Esophagus squamous epithelium (tissue), 5 donors: ENCODE data around the gene SLC7A9. TPM values are rescaled to one million over a fixed set of nuclear protein-coding genes. Genes with fewer than 3 reads are reported as not detected.
"Not testable (repeated sequence)": the region's sequence is repeated elsewhere in the genome, so short reads cannot be mapped to it uniquely, and the experiment has no call there.

Source experiments
- DNase-seq: peaks from one replicate; lab custom pipeline; 2025; lab: John Stamatoyannopoulos, UW
- H3K27ac ChIP-seq, 4 donors: fragments of 200-600 bp; sonication (generic); one replicate each; pipeline ENCODE4 v1.5.1; 2016 to 2019; ENCODE audit warnings: mild to moderate bottlenecking in 1 of 4
- H3K27me3 ChIP-seq, 4 donors: fragments of 200-600 bp; sonication (generic); 1 replicate in 3 of 4; 2 replicates in 1 of 4; pipeline versions ENCODE4 v1.5.1 to v1.6.0; 2017 to 2021; ENCODE audit warnings: antibody characterized with exemption in 1 of 4
- H3K36me3 ChIP-seq, 3 donors: fragments of 200-600 bp; sonication (generic); one replicate each; pipeline ENCODE4 v1.5.1; 2016 to 2019
- H3K4me1 ChIP-seq, 3 donors: fragments of 200-600 bp; sonication (generic); one replicate each; pipeline ENCODE4 v1.5.1; 2017 to 2019
- H3K4me3 ChIP-seq, 4 donors: fragments of 200-600 bp; sonication (generic); 1 replicate in 3 of 4; 2 replicates in 1 of 4; pipeline ENCODE4 v1.5.1; 2016 to 2019; ENCODE audit warnings: mild to moderate bottlenecking in 2 of 4, moderate library complexity in 1 of 4
- H3K9me3 ChIP-seq, 3 donors: fragments of 200-600 bp; sonication (generic); one replicate each; pipeline ENCODE4 v1.5.1; 2016 to 2019
- CTCF ChIP-seq, 6 experiments: fragments of 450-650 bp in 4 of 6; fragments of 200-600 bp in 2 of 6; sonication (generic) in 2 of 6; IDR thresholded peaks; one replicate each; pipeline ENCODE4 v1.5.1; 2016 to 2019; ENCODE audit warnings: antibody characterized with exemption in 6 of 6, mild to moderate bottlenecking in 4 of 6, moderate library complexity in 4 of 6
- POLR2A ChIP-seq, 4 donors: fragments of 450-650 bp; IDR thresholded peaks; one replicate each; pipeline ENCODE4 v1.6.1; 2017; ENCODE audit warnings: antibody characterized with exemption in 4 of 4, mild to moderate bottlenecking in 4 of 4, moderate library complexity in 3 of 4
- WGBS, 2 donors: methylation state at CpG; one replicate each; pipeline ENCODE4 v1.1.5; 2018; 5-methylcytosine and 5-hydroxymethylcytosine counted together
- intact Hi-C: fragments of 100-400 bp; cut with DNase I; formaldehyde crosslinking; loops from one replicate; pipeline ENCODE4 v1.15.0; 2022
- total RNA-seq, 4 donors: library from RNA; depleted of rRNA; stranded (reverse); fragments of >200 nt; gene quantifications; one replicate each; pipeline ENCODE4 v1.1.0, GENCODE V29; 2016
- donor health status: DM: yes; HTN: yes; CAD: no.

The SLC7A9 gene
- total RNA-seq, 4 donors from 2014 or later: 0.19 TPM; not detected in 3

DNA sequence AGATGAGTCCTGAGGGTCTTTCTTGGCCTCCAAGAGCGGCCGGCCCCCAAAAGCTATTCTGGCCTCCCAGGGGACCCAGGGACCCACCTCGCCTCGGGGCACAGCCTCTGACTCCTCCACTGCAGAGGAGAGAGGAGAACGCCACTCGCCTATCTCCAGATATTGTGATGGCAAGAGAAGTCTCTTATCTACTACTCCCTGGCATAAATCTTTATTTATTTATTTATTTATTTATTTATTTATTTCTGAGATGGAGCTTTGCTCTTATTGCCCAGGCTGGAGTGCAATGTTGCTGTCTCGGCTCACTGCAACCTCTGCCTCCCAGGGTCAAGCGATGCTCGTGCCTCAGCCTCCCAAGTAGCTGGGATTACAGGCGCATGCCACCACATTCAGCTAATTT lies 11.0 kb downstream of the SLC7A9 start:
- Histone ChIP-seq H3K27me3 (no peaks in the 10 kb centered on the region), H3K9me3 (no peaks in the 10 kb centered on the region), H3K4me3 (no peak overlapping the region), H3K4me1 (no peaks in the 10 kb centered on the region), H3K36me3 (no peaks in the 10 kb centered on the region), H3K27ac (no peak overlapping the region)
- TF ChIP-seq CTCF (IDR thresholded peaks at IDR 0.05) (no peak), POLR2A (IDR thresholded peaks at IDR 0.05) (no peak)
- DNase-seq: no peak
- intact Hi-C loops: no loop called here
- WGBS, 2 donors: 92 to 93% methylated on average over 9 to 10 of the region's 10 CpGs

GRCh38 chr19:32858155-32858554 lies 11.4 kb downstream of the SLC7A9 start:
- Histone ChIP-seq H3K4me3 (no peak overlapping the region), H3K9me3 (no peaks in the 10 kb centered on the region), H3K36me3 (no peaks in the 10 kb centered on the region), H3K27me3 (no peaks in the 10 kb centered on the region), H3K4me1 (no peaks in the 10 kb centered on the region), H3K27ac (no peak overlapping the region)
- WGBS, 2 donors: 70 to 84% methylated on average over 7 to 8 of the region's 13 CpGs
- TF ChIP-seq POLR2A (IDR thresholded peaks at IDR 0.05): no peak
- no peak for TF ChIP-seq CTCF (IDR thresholded peaks at IDR 0.05)
- DNase-seq: no peak
- intact Hi-C loops: no loop called here

- H3K36me3 ChIP-seq: no peaks in the 10 kb centered on the region
- no peak overlapping the region for H3K27ac ChIP-seq
- H3K27me3 ChIP-seq: no peaks in the 10 kb centered on the region
- WGBS, 2 donors: 79 to 82% methylated on average over 5 of the region's 5 CpGs
- no peaks in the 10 kb centered on the region for H3K4me1 ChIP-seq
- intact Hi-C loops: no loop called here
- TF ChIP-seq POLR2A (IDR thresholded peaks at IDR 0.05): no peak
- no peak for TF ChIP-seq CTCF (IDR thresholded peaks at IDR 0.05)
- no peaks in the 10 kb centered on the region for H3K9me3 ChIP-seq
- no peak overlapping the region for H3K4me3 ChIP-seq
- DNase-seq: no peak
These were observed 12.0 kb downstream of the SLC7A9 start for GRCh38 chr19:32857584-32857983.

GRCh38 chr19:32856818-32857217 lies 12.7 kb downstream of the SLC7A9 start:
- H3K36me3 ChIP-seq, H3K4me1 ChIP-seq, H3K9me3 ChIP-seq, H3K27me3 ChIP-seq, intact Hi-C loops, DNase-seq, H3K27ac ChIP-seq, H3K4me3 ChIP-seq: not testable (repeated sequence)
- WGBS, 2 donors: 91 to 98% methylated on average over 5 to 7 of the region's 7 CpGs

- WGBS, 2 donors: 89 to 95% methylated on average over 6 of the region's 6 CpGs
- Histone ChIP-seq H3K27me3 (no peaks in the 10 kb centered on the region), H3K36me3 (no peaks in the 10 kb centered on the region), H3K27ac (no peak overlapping the region), H3K4me3 (no peak overlapping the region), H3K9me3 (no peaks in the 10 kb centered on the region), H3K4me1 (no peaks in the 10 kb centered on the region)
- intact Hi-C loops: no loop called here
- no peak for DNase-seq
- TF ChIP-seq POLR2A (IDR thresholded peaks at IDR 0.05): no peak
- TF ChIP-seq CTCF (IDR thresholded peaks at IDR 0.05): no peak
These were observed 17.4 kb downstream of the SLC7A9 start for GRCh38 chr19:32852216-32852615.

DNA sequence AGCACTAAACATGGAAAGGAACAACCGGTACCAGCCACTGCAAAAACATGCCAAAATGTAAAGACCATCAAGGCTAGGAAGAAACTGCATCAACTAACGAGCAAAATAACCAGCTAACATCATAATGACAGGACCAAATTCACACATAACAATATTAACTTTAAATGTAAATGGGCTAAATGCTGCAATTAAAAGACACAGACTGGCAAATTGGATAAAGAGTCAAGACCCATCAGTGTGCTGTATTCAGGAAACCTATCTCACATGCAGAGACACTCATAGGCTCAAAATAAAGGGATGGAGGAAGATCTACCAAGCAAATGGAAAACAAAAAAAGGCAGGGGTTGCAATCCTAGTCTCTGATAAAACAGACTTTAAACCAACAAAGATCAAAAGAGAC lies 21.5 kb downstream of the SLC7A9 start:
- H3K36me3 ChIP-seq, H3K27me3 ChIP-seq, intact Hi-C loops, DNase-seq, H3K4me1 ChIP-seq, H3K4me3 ChIP-seq, H3K27ac ChIP-seq, H3K9me3 ChIP-seq: not testable (repeated sequence)
- no CpG with 5 or more reads among the region's 2 CpGs for WGBS, 2 donors
